ENCODE results near the gene LRRC26. TPM values are rescaled to one million over a fixed set of nuclear protein-coding genes. Genes with fewer than 3 reads are reported as not detected.

The LRRC26 gene, protein sequence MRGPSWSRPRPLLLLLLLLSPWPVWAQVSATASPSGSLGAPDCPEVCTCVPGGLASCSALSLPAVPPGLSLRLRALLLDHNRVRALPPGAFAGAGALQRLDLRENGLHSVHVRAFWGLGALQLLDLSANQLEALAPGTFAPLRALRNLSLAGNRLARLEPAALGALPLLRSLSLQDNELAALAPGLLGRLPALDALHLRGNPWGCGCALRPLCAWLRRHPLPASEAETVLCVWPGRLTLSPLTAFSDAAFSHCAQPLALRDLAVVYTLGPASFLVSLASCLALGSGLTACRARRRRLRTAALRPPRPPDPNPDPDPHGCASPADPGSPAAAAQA
- 1.7 TPM for total RNA-seq

DNA sequence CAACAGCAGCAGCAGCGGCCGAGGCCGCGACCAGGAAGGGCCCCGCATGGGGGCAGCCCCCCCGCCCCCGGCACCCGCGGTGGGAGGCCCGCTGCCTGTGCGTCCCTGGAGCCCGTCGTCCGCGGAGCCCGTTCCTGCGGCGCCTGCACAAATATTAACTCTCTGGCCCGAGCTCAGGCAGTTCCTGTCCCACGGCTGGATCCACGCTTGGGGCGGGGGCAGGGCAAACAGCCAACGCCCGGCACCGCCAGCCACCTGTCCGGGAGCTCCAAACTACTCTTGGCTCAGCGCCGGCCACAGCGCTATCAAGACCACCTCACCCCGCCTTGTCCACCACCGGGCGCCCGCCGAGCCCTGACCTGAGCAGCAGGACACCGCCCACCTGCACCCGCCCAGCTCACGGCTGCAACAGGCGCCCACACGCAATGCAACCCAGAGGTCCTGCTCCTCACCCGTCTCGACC, at the start of gene LRRC26:
LRRC26 (minus strand) TSS at position 156 of the 463 bp plus-strand sequence; CDS start at position 48, 108 bp downstream.

DNA sequence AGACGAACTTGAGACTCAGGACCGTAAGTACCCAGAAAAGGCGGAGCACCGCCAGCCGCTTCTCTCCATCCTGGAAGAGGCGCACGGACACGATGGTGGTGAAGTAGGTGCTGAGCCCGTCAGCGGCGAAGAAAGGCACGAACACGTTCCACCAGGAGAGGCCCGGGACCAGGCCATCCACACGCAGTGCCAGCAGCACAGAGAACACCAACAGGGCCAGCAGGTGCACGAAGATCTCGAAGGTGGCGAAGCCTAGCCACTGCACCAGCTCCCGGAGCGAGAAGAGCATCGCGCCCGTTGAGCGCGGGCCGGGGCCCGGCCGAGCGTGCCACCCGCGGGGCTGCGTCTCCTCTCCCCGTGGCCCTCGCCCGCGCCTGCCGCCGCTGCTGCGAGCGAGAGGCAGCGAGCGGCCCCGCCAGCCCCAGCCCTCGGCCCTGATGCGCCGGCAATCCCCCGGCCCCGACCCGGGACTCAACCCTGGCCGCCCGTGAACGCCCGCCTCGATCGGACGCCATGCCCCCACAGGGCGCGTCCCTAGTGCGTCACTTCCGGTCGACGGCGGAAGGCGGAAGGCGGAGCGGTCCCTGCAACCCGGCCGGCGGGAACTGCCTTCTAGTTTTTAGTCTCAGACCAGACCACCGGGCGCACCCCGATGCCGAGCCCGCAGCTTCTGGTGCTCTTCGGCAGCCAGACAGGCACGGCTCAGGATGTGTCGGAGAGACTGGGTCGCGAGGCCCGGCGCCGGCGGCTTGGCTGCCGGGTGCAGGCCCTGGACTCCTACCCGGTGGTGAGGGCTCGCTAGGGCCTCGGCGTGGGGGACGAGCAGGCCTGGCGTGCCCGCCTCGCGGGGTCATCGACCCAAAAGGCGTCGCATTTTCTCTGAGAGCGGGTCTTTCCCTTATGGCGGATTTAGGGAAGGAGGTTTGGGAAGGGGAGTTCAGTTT, 35.5 kb upstream of the LRRC26 start, which contains the start of the genes NDOR1 and TMEM203:
NDOR1 (plus strand) TSS at position 575 of the 944 bp plus-strand sequence; CDS start at position 653, 78 bp downstream.
TMEM203 (minus strand) TSS at position 523 of the 944 bp plus-strand sequence; CDS start at position 289, 234 bp downstream.

DNA sequence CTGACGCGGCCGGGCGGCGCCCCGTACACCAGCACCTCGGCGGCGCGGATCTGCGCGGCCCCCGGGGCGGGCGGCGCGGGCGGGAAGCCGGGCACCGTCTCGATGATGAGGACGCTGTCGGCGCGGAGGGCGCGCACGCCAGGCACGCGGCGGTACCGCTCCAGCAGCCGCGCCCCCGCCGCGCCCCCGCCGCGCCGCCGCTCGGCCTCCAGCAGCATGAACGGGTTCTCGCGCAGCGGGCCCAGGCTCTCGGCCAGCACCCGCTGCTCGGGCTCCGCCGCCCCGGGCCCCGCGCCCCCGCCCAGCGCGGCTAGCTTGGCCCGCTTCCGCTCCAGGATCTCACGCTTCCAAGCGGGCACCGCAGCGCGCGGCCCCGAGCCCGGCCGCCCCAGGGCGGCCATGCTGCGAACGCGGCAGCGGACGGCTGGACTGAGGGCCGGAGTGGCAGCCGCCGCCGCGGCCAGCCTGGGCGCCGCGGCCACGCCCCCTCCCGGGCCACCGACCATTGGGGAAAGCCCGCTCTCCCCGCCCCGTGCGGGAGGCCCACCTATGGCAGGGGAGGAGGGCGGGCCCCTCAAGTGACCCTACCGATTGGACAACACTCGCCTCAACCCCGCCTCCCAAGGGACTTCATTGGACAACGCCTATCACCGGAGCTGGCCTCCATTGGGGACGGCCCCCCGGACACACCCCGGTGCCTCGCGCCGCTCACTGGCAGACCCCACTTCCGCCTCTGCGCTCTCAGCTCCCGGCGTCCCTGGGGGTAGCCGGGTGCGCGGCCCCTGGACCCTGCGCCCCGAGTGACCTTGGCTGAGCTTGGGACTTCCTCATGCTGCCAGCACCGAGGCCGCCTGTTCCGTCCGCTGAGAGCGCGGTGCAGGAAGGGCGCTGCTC, 30.7 kb upstream of the LRRC26 start, which contains the start of gene TPRN:
TPRN (minus strand) TSS at position 431 of the 894 bp plus-strand sequence; CDS start at position 401, 30 bp downstream.

DNA sequence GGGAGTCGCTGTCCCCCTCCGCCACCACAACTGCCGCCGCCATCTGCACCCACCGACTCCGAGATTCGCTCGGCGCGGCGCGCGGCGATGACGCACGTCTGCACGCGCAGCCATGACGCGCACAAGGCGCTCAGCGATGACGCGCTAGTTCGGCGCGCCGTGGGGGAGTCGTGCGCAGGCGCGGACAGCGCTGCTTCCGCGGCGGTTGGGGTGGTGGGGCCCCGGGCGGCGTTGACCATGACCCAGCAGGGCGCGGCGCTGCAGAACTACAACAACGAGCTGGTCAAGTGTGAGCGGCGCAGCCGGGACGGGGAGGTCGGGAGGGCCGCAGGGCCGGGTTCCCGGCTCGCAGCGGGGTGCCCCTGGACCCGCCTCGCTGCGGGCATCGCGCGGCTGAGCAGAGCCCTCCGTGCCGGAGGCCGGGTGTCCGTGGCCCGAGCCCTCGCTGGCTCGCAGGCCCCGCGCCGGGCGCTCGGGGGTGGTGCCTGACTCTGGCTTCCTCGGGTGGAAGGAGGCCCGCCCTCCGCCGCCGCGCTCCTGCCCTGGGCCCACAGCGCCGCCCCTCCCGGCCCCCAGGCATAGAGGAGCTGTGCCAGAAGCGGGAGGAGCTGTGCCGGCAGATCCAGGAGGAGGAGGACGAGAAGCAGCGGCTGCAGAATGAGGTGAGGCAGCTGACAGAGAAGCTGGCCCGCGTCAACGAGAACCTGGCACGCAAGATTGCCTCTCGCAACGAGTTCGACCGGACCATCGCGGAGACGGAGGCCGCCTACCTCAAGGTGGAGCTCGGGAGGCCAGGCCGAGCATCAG, 18.8 kb upstream of the LRRC26 start, which contains the start of the genes ANAPC2 and SSNA1:
ANAPC2 (minus strand) TSS at position 71 of the 807 bp plus-strand sequence; CDS start at position 43, 28 bp downstream.
SSNA1 (plus strand) TSS at position 187 of the 807 bp plus-strand sequence; CDS start at position 238, 51 bp downstream.

DNA sequence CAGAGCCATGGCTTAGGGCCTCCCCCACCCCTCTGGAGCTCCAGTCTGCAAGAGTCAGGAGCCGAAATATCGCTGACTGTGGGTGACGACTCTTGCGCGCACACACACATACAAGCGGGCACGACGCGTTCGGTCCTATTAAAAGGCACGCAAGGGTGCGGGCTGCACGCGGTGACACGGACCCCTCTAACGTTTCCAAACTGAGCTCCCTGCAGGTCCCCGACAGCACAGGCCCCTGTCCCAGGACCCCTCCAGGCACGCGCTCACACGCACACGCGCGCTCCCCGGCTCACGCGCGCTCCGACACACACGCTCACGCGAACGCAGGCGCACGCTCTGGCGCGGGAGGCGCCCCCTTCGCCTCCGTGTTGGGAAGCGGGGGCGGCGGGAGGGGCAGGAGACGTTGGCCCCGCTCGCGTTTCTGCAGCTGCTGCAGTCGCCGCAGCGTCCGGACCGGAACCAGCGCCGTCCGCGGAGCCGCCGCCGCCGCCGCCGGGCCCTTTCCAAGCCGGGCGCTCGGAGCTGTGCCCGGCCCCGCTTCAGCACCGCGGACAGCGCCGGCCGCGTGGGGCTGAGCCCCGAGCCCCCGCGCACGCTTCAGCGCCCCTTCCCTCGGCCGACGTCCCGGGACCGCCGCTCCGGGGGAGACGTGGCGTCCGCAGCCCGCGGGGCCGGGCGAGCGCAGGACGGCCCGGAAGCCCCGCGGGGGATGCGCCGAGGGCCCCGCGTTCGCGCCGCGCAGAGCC, 31.0 kb downstream of the LRRC26 start, which contains the start of gene GRIN1:
GRIN1 (plus strand) TSS at position 433 of the 746 bp plus-strand sequence. CDS start 333 bp downstream, outside the sequence.

Other genes with a start within 250 kb of the LRRC26 start
- gene FBXW5, start 225.3 kb downstream of the LRRC26 start, total RNA-seq: 101 TPM
- gene C8G, start 224.8 kb downstream of the LRRC26 start, total RNA-seq: not detected
- 2.9 TPM for gene LCN12, start 217.8 kb downstream of the LRRC26 start, total RNA-seq
- 230 TPM for gene PTGDS, start 192.5 kb downstream of the LRRC26 start, total RNA-seq
- gene LCNL1, start 187.1 kb downstream of the LRRC26 start, total RNA-seq: 1.2 TPM
- gene PAXX, start 177.6 kb downstream of the LRRC26 start, total RNA-seq: 25.7 TPM
- 1.1 TPM for gene CLIC3, start 173.5 kb downstream of the LRRC26 start, total RNA-seq
- 49.9 TPM for gene ABCA2, start 141.8 kb downstream of the LRRC26 start, total RNA-seq
- gene FUT7, start 138.0 kb downstream of the LRRC26 start, total RNA-seq: not detected
- 56.4 TPM for gene NPDC1, start 123.9 kb downstream of the LRRC26 start, total RNA-seq
- gene ENTPD2, start 116.0 kb downstream of the LRRC26 start, total RNA-seq: 7.0 TPM
- gene SAPCD2, start 99.5 kb downstream of the LRRC26 start, total RNA-seq: 4.3 TPM
- gene UAP1L1, start 92.5 kb downstream of the LRRC26 start, total RNA-seq: 8.5 TPM
- 59.0 TPM for gene MAN1B1, start 83.1 kb downstream of the LRRC26 start, total RNA-seq
- 37.5 TPM for gene DPP7, start 55.3 kb downstream of the LRRC26 start, total RNA-seq
- 12.7 TPM for gene GRIN1, start 30.9 kb downstream of the LRRC26 start, total RNA-seq
- not detected for gene TMEM210, start 2.0 kb upstream of the LRRC26 start, total RNA-seq
- gene ANAPC2, start 18.5 kb upstream of the LRRC26 start, total RNA-seq: 42.9 TPM
- 51.1 TPM for gene SSNA1, start 18.6 kb upstream of the LRRC26 start, total RNA-seq
- gene TPRN, start 30.7 kb upstream of the LRRC26 start, total RNA-seq: 11.3 TPM
- gene TMEM203, start 35.6 kb upstream of the LRRC26 start, total RNA-seq: 34.2 TPM
- 10.3 TPM for gene NDOR1, start 35.6 kb upstream of the LRRC26 start, total RNA-seq
- 2.7 TPM for gene RNF208, start 52.2 kb upstream of the LRRC26 start, total RNA-seq
- 0.60 TPM for gene CYSRT1, start 55.1 kb upstream of the LRRC26 start, total RNA-seq
- not detected for gene RNF224, start 57.5 kb upstream of the LRRC26 start, total RNA-seq
- gene SLC34A3, start 60.9 kb upstream of the LRRC26 start, total RNA-seq: not detected
- 374 TPM for gene TUBB4B, start 71.2 kb upstream of the LRRC26 start, total RNA-seq
- not detected for gene STPG3, start 81.2 kb upstream of the LRRC26 start, total RNA-seq
- gene NELFB, start 85.3 kb upstream of the LRRC26 start, total RNA-seq: 39.1 TPM
- gene TOR4A, start 107.7 kb upstream of the LRRC26 start, total RNA-seq: 3.7 TPM
- 23.3 TPM for gene NRARP, start 132.2 kb upstream of the LRRC26 start, total RNA-seq